Uterus (tissue), 2 donors: ENCODE measurements around the gene TFCP2L1.

ENCODE experiments used
- CTCF ChIP-seq, 4 experiments: fragments of 200-600 bp in 2 of 4; fragments of 450-650 bp in 2 of 4; sonication (generic) in 2 of 4; IDR thresholded peaks; one replicate each; pipeline ENCODE4 v1.5.1; 2016 to 2019; ENCODE audit warnings: antibody characterized with exemption in 4 of 4, mild to moderate bottlenecking in 2 of 4, moderate library complexity in 1 of 4
- POLR2A ChIP-seq, 2 donors: fragments of 450-650 bp; IDR thresholded peaks; one replicate each; pipeline ENCODE4 v1.6.1; 2016; ENCODE audit warnings: antibody characterized with exemption in 2 of 2, mild to moderate bottlenecking in 1 of 2, moderate library complexity in 1 of 2

- no peak for TF ChIP-seq POLR2A (IDR thresholded peaks at IDR 0.05)
- TF ChIP-seq CTCF (IDR thresholded peaks at IDR 0.05), result no peak
Measured at GRCh38 chr2:121173112-121173511, 111.9 kb downstream of the TFCP2L1 start.
